ENCODE data around the gene SMAP1. TPM values are rescaled to one million over a fixed set of nuclear protein-coding genes. Genes with fewer than 3 reads are reported as not detected.

Gene SMAP1
- total RNA-seq, 4 donors from 2014 or later, result 16.6 to 29.4 (median 22.0) TPM

DNA sequence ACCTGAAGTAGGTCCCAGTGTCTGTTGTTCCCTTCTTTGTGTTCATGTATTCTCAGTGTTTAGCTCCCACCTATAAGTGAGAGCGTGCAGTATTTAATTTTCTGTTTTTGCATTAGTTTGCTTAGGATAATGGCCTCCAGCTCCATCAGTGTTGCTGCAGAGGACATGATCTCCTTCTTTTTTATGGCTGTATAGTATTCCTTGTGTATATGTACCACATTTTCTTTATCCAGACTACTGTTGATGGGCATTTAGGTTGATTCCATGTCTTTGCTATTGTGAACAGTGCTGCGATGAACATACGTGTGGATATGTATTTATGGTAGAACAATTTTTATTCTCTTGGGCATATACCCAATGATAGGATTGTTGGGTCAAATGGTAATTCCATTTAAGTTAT is 163.7 kb downstream of the SMAP1 start:
- TF ChIP-seq, protein P1, sequence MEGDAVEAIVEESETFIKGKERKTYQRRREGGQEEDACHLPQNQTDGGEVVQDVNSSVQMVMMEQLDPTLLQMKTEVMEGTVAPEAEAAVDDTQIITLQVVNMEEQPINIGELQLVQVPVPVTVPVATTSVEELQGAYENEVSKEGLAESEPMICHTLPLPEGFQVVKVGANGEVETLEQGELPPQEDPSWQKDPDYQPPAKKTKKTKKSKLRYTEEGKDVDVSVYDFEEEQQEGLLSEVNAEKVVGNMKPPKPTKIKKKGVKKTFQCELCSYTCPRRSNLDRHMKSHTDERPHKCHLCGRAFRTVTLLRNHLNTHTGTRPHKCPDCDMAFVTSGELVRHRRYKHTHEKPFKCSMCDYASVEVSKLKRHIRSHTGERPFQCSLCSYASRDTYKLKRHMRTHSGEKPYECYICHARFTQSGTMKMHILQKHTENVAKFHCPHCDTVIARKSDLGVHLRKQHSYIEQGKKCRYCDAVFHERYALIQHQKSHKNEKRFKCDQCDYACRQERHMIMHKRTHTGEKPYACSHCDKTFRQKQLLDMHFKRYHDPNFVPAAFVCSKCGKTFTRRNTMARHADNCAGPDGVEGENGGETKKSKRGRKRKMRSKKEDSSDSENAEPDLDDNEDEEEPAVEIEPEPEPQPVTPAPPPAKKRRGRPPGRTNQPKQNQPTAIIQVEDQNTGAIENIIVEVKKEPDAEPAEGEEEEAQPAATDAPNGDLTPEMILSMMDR (IDR thresholded peaks at IDR 0.05), result no peak
- ATAC-seq (ENCODE audit: low FRiP score) (no peak), DNase-seq (ENCODE audit: low spot score) (no peak)

DNA sequence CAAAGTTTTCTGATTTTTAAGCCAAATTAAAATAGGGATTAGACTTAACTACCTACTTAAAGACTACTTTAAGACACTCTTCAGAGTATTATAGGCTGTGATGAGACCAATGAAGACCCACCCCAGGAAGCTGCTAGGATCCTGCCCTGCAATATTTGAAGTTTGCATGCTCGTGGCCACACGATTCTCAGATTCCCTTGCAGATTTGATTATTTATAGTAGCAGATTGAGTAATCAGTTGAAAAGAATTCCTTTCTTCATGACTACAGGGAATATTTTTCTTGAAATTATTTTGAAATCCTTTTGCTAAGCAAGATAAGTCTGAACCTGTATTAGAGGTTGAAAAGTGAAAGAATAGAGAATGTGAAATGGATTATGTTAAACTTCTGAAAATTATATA is 166.8 kb downstream of the SMAP1 start:
- TF ChIP-seq, protein P1 (IDR thresholded peaks at IDR 0.05), result no peak
- ATAC-seq (ENCODE audit: low FRiP score) (no peak), DNase-seq (ENCODE audit: low spot score) (no peak)

DNA sequence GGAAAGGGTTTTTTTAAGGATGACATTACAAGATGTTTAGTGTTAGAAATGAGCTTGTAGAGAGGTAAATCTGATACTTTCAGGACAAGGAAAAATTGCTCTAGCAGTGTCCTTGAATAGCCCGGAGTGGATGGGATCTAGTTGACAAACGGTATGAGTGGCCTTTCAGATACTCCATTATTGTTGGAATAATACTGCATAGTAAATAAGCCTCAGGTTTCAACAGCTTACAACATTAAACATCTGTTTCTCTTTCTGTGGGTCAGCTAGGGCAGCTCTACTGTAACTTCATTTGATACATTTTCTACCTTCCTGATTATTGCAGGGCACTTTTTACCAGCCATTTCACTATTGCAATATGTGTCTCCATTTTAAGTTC is 171.2 kb downstream of the SMAP1 start:
- TF ChIP-seq, protein P1 (IDR thresholded peaks at IDR 0.05), result no peak
- no peak for DNase-seq (ENCODE audit: low spot score)
- no peak for ATAC-seq (ENCODE audit: low FRiP score)

DNA sequence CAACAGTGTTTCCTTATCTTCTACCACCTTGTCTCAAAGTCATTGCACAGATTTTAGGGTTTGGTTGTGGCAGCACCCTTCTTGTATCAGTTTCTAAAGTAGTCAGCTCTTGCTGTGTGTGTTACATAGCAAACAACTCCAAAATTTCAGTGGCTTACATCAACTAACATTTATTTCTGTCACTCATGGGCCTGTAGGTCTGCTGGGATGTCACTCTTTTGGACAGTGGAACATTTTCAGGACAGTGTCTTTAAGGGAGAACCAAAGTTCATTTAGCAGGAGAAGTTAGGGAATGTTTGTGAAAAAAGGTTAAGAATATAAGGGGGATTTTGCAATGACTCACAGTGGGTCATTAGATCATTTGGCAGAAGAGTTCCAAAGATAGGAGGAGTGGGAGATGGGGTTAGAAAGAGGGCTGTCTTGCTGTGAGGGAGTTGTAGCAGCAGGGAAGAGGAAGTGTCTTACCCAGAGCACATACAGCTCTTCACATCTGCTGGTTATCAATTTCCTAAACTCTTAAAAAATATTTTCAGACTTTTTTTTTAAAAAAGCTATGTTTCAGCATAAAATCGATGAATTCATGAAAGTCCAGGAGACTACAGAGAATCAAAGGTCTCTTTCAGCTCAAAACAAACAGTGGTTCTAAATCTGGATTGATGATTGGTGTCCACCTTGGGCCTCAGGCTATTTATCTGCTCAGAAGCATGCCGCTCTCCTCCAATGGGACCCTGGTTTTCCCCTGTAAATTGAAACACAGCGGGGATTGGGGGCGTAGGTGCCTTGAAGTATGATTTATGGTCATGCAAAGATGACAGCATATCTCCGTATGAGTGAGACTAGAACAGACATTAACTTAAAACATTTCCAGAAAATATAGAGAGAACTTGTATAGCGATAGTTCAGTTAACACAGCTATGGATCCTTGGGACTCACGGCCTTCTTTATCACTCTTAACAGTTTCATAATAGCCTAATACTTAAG is 171.9 kb downstream of the SMAP1 start:
- TF ChIP-seq, protein P1 (IDR thresholded peaks at IDR 0.05), result no peak
- no peak for ATAC-seq (ENCODE audit: low FRiP score)
- no peak for DNase-seq (ENCODE audit: low spot score)

DNA sequence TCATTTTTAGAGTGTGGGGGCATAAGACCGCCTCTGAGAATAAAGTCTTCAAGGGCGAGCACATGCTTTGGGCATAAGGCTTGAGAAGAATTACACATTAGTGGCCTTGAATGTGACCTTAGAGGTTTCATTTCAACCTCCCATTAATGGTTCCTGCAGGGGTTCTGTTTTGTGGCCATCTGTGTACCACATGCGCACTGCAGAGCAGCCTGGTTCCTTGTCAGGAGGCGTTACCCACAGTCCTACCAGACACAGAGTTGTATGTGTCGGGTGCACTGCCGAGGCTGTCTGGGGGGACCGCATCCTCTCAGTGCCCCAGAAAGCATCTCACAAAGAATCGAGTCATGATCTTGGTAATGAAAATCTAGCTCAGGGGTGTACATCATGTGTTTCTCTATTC is 173.4 kb downstream of the SMAP1 start:
- TF ChIP-seq, protein P1 (IDR thresholded peaks at IDR 0.05), result no peak
- no peak for DNase-seq (ENCODE audit: low spot score)
- no peak for ATAC-seq (ENCODE audit: low FRiP score)

DNA sequence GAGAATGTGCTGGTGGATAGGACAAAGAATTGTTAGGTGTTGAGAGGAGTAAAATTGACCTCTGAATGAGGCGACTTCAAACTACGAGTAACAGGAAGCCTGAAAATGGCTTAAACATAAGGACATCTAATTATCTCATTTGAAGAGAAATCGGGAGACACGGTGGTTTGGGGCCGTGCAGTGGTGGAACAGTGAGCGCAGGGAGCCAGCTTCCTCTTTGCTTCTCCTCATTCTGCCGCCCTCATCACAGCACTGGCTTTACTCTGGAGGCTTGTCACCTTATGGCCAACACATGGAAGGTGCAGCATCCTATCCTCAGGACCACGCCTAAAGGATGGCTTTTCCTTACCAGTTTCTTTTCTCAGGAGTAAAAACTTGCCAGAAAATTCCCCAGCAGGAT is 174.9 kb downstream of the SMAP1 start:
- DNase-seq (ENCODE audit: low spot score) (no peak), ATAC-seq (ENCODE audit: low FRiP score) (no peak)
- TF ChIP-seq, protein P1 (IDR thresholded peaks at IDR 0.05), result no peak

All from omental fat pad (tissue), 4 donors.